HL-60/S4 treated with retinoic acid at 250 ng/mL for 4 days and 3 days (cell line): Measurements from ENCODE around the gene AHCYL2.
"Not testable (repeated sequence)": the region's sequence is repeated elsewhere in the genome, so short reads cannot be mapped to it uniquely, and the experiment has no call there.

Source experiments
- in situ Hi-C: fragments of 300-500 bp; cut with MboI; formaldehyde crosslinking; loops from 2 replicates; pipeline ENCODE4 v1.7.0; 2022; ENCODE audit warnings: low sequenced_read_pairs

Gene AHCYL2

DNA sequence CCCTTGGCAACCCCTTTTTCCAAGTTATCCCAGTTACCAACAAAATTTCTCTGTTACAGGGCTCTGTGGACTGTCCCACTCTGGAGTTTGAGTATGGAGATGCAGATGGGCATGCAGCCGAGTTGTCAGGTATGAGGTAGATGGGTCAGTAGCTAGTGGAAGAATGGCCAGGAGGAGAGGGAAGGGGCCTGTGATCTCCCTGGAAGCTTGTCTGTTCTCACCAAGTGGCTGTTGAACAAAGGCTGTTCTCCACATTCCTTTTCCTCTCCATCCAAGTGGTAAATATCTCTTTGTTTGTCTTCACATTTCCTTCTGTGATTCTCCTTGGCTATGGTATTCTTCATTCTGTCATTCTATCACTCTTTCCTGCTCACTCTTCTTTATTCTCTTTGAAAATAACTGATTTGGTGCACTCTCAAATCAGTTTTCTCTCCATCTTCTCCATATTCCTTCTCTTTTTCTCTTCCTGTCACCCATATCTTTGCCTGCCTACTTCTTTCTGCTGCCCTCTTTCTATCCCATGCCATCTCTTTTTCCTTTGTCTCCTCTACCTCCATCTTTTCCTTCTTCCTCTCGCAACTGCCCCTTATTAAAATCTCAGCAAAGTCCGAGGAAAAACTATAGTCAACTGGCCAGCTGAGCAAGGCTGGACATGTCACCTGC, 215.3 kb downstream of the AHCYL2 start:
- in situ Hi-C loops = no loop called here

DNA sequence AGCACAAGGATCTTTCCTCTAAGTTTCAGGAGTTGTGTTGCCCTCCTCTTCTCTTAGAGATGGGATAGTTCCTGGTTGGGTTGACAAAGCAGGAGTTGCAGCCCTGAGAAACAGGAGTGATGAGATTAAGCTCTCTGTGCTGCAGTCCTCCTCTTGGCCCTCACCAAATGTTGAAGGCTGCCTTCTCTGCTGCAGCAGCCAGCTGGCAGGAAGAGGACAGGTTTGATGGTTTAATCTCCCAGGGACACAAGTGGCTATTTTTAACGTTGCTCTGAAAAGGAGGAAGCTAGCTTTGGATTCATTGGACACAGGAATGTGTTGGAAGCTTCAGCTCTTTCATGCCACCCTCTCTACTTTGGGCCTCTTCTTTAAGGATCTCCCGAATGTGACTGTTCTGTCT, 218.8 kb downstream of the AHCYL2 start:
- in situ Hi-C loops = no loop called here

DNA sequence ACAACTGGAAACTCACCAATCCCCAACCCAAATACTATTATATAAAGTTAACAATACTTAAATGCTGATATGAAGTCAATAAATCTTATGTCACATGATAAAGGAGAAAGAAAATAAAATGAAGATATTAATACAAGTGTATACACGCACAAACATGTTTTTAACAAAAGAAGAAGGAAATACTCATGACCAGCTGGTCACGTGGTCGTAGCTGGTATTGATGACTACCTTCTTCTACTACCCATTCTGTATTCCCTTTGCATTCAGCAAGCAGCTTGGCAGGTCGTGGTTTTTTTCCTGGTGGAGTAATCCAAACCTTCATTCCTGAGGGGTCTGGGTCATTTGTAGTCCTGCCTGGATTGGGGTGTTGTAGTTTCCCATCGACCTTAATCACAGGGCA, 219.9 kb downstream of the AHCYL2 start:
- in situ Hi-C loops = not testable (repeated sequence)

DNA sequence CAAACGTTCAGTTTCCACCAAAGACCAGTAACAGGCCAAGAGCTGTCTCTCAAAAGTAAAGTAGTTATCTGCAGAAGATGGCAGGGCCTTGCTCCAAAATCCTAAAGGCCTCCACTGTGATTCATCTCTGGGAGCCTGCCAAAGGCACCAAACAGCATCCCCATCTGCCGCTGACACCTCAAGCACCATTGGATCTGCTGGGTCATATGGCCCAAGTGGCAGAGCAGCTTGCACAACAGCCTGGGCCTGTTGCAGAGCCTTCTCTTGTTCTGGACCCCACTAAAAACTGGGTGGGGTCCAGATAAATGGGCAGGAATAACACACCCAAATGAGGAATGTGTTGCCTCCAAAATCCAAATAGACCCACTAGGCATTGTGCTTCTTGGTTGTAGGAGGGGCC, 222.1 kb downstream of the AHCYL2 start:
- in situ Hi-C loops = not testable (repeated sequence)

DNA sequence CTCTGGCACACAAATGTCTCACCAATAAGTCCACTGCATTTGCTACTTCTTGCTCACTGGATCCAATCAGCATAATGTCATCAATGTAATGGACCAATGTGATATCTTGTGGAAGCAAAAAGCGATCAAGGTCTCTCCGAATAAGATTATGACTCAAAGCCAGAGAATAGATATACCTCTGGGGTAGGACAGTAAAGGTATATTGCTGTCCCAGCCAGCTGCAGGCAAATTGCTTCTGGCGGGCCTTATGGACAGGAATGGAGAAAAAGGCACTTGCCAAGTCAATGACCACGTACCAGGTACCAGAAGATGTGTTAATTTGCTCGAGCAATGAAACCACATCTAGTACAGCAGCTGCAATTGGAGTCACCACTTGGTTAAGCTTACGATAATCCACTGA, 222.6 kb downstream of the AHCYL2 start:
- in situ Hi-C loops = not testable (repeated sequence)

DNA sequence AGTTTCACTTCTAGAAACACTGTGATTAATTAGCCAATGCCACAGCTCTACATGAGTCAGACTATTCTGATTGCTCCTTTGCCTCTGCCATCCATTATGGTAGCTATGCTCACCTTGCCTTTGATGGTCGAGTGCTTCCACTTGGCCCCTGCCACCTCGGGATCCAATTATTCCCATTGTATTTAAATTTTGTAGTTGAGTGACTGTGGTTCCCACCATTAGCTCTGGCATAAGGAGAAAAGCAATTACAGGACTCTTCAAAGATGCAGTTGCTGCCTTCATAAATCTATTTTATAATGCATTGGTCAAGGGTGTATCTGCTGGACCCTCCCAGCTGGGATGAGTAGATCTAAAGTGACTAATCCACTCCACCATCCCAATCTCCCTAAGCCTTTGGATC, 223.8 kb downstream of the AHCYL2 start:
- in situ Hi-C loops = not testable (repeated sequence)

DNA sequence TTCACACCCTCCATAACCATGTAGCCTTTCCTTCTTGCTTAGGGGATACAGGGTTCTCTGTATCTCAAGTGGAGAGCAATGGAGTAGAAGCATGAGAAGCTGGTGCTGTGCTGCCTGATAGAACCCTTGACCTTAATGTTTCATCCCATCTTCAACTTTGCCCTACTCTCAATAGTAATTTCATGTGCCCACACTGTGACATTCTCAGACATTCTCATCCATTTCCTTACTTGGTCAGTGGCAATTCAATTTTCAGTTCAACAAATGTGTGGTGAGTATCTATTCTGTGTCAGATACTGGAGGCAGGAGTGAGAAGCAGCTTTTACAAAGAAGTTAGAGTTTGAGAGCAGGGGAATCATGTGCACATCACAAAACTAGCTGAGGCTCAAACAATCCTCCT, 225.5 kb downstream of the AHCYL2 start:
- in situ Hi-C loops = no loop called here

DNA sequence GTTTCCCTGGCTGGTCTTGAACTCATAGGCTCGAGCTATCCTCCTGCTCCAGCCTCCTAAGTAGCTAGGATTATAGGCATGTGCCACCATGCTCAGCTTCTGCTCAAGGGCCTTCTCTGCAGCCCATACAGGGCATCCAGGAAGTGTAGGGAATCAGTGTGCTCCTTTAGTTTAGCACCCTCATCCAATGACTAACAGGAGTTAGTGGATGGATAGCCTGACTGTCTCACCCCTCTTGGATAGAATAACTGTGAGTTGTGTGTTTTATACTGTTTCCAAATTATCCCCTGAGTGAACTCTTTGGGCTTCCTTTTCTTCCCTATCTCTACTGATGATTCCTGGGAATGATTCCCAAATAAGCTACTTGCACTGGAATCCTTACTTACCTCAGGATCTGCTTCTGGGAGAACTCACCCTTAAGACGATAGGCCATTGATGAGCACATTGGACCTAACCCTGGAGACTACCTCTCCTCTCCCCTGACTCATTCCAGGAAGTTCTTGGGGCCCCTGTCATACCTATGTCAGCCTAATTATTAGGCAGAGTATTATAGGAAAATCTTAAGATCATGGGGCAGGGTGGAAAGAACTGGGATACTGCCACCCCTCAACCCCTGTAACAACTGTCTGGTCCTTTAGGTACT, 227.9 kb downstream of the AHCYL2 start:
- in situ Hi-C loops = no loop called here

DNA sequence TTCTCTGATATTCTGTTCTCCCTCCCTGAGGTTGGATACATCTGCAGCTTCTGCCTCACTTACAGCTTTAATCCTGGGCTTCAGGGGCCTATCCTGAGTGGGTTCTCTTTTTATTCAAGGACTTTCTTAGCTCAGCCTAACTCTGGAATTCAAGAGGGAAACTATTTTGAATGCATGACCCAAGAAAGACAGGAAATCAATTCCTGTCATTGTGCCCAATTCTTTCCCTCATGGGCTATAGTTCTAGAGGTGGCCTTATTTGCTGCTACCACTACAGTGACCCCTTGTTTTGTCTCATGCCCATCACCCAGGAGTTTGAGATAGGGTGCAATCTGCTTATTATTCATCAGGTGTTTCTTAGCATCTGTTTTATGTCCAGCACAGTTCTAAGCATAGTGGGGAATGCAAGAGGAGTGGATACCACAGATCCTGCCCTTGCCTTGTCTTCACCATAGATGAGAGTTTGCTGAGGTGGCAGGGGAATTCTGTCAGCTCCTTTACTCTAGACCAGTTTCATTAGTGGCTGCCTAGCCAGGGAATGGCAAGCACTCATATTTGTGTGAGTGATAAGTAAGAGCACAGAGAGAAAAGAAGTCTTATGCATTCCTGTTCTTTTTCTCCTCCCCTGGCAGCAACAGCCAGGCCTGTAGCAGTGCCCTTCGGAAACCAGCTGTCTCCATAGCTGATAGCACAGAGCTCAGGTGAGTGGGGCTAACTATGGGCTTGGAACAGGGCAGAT, 228.8 kb downstream of the AHCYL2 start:
- in situ Hi-C loops = no loop called here

DNA sequence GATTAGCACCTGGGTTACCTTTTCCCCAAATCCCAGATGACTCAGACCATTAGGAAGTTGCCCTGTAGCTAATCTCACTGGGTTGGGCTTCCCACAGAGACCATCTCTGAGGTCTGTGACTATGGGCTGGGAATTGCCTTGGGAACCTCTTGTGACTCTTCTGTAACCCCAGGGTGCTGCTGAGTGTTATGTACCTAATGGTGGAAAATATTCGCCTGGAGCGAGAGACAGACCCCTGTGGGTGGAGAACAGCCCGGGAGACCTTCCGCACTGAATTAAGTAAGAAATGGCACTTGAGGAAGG, 229.4 kb downstream of the AHCYL2 start:
- in situ Hi-C loops = no loop called here

DNA sequence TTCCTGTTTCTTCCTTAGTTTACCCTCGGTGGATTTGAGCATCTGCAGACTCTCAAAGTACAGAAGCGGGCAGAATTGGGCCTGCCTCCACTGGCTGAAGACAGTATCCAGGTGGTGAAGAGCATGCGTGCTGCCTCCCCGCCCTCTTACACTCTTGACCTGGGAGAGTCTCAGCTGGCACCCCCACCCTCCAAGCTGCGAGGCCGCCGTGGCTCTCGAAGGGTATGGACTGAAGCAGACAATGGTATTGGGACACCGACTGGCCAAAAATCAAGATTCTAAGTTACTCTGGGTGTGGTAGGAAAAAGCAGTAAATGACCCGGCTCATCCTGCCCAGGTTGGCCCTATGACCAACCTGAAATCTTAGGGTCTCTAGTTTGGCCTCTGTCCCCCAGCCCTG, 231.6 kb downstream of the AHCYL2 start:
- in situ Hi-C loops = no loop called here

DNA sequence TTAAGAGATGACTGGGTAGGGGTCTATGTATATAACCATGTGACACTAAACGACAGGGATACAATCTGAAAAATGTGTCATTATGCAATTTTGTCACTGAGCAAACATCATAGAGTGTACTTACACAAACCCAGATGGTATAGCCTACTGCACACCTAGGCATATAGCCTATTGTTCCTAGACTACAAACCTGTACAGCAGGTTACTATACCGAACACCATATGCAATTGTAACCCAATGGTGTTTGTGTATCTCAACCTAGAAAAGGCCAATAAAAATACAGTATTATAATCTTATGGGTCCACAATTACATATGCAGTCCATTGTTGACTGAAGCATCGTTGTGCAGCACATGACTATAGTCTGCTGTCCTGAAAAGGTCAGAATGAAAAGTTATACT, 232.3 kb downstream of the AHCYL2 start:
- in situ Hi-C loops = no loop called here

DNA sequence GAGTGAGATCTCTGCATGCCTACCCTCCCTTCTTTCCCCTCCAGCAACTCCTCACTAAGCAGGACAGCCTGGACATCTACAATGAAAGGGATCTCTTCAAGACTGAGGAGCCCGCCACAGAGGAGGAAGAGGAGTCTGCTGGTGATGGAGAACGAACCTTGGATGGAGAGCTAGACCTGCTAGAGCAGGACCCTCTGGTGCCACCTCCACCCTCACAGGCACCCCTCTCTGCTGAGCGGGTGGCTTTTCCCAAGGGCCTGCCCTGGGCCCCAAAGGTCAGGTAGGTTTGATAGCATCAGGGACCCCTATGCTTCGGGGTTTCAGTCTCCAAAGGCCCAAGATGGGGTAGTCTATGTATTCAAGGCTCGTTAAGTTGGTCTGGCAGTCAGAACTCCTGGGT, 233.3 kb downstream of the AHCYL2 start:
- in situ Hi-C loops = no loop called here

DNA sequence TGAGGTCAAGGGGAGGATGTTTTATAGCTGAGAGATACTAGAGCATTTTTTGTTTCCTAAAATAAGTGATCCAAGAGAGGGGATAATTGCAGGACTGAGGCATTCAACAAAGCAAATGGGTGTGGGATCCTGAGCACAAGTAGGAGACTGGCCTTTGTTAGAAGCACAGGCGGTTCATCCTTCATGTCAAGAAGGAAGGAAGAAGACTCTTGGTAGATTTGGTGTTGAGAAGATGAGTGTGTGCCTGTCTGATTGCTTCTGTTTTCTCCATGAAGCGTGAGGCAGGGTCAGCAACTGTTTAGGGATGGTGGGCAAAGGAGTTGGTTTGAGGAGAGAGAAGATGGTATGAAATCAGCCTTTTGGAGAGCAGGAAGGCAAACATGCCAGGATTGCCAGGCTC, 237.0 kb downstream of the AHCYL2 start:
- in situ Hi-C loops = no loop called here

DNA sequence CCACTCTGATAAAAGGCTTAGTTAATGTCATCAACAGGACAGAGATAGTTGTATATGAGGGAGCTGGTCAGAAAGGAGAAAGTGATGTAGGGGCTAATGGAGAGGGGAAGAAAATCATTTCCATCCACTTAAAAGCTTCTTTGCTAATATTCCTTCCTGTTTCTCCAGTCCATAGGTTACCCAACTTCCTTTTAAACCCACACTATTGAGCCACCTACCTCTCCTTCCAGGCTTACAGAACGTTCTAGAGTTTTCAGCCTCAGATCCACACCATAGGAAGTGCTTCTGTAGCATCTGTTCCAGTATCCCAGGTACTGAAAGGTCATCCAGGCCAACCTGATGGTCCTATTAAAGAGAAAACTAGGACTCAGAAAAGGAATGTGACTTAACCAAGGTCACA, 237.6 kb downstream of the AHCYL2 start:
- in situ Hi-C loops = no loop called here

DNA sequence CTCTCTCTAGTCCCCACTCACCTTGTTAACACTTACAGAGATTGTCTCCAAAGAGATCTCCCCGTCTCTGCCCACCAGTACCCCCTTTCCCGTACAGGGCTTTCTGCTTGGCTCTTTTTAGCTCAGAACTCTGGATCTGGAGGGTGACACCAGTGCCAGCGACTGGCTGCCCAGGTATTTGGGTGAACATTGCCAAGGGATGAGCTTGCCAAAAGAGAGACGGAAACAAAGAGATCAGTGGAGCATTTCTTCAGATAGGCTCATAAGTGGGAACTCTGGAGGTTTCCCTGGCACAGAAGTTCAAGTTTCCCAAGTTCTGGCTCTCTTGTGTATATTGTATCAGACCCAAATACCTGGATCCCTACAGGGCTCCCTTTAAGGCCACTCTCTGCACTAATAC, 239.4 kb downstream of the AHCYL2 start:
- in situ Hi-C loops = no loop called here

DNA sequence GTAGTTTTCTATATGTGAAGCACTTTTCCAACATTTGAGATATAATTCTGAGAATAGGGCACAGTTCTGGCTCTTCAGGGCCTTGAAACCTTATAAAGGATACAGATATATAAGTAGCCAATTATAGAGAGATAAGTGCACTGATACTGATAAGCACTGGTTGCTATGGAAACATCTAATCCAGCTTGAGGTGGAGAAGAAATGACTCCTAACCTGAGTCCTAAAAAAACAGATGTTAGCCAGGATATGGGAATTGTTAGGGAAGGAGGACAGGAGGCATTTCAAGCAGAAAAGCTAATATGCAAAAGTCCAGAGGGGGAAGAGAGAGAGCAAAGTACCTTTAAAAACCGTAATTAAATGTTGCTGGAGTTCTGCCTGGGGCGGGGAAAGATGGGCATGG, 240.2 kb downstream of the AHCYL2 start:
- in situ Hi-C loops = no loop called here

DNA sequence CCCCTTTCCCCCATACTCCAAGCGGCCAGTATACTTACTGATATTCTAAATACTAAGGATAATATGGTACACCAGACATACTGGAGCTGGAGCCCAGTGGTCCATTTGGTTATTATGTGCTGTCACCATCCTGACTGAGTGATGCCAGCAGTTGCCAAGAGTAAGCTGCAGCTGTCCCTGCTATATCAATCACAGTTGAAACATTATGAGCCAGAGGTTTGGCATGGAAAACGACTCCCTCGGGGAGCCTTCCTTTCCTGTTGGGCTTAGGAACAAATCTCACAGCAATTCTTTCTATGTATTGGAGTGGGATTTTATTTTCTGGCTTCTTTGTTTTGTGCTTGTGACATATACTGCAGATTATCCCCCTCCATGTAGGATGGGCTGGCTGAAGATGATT, 242.0 kb downstream of the AHCYL2 start:
- in situ Hi-C loops = no loop called here

DNA sequence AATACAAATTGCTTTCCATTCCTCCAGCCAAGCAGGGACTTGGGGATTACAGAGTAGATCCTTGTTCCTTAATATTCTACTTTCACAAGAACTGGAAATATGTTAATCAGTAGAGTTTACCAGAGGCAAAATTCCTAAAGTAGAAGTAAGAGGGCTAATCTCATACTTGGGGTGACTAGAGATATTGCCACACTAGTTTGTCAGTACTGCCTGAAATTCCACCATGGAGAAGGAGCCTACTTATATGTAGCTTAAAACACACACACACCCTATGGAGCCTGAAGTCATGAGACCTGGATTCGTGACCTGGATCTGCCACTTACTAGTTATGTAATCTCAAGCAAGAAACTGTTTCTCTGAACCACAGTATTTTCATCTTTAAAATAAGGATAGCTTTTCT, 243.3 kb downstream of the AHCYL2 start:
- in situ Hi-C loops = no loop called here

DNA sequence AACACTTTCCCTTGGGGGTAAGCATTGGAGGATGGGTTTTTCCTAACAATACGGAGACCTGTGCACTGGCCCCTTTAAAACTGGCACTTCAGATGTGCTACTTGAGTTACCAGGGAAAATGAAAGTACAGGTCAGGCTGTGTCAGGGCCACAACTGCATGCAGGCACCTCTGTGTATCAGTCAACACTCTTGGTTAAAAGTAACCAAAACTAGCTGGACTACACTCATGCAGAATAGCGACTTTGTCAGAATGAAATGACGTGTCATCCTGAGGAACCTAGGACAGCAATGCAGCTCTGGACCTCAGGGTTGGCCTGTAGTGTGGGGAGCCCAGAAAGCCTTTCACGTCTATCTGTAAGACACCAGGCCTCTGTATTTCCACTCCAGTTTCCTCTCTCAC, 243.7 kb downstream of the AHCYL2 start:
- in situ Hi-C loops = no loop called here

DNA sequence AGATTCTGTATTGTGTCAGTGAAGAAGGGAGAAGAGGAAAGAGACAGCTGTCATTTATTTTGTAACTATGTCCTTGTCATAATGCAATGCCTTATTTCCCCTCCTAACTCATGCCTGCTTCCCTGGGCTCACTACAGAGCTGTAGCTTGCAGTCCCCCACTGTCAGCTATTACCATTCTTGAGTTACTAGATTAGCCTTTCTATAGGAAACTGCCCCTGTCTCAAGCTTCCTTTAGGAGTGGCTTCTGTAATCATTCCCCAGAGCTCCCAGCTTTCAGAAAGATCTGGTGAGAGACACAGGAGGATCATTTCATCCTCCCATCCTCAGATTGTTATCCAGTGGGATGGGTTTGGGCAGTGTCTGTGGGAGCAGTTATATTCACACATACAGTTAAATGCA, 245.1 kb downstream of the AHCYL2 start:
- in situ Hi-C loops = loop anchor here (10.0 kb wide), 1 partner anchor 105 kb away; no protein-coding TSS in a partner anchor

DNA sequence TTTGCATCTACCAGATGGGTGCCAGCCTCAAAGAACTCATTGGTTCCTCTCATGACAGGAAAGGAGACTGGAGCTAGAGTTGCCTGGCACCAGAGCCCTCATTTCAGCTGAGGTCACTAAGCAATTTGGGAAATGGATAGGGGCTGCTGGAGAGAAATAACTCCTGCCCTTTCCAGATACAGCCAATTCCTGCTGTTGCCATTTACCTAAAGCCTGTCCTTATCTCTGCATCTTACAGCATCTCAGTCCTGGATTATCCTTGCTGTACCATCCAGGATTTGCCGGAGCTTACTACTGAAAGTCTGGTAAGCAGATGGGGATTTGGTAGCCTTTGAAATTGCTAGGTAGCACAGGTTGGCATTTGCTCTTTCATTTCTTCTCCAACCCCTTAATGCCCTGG, 245.6 kb downstream of the AHCYL2 start:
- in situ Hi-C loops = loop anchor here (10.0 kb wide), 1 partner anchor 106 kb away; no protein-coding TSS in a partner anchor
